GM12878 (cell line): ENCODE data around the gene IFRD1. TPM values are rescaled to one million over a fixed set of nuclear protein-coding genes. Genes with fewer than 3 reads are reported as not detected.

Source experiments
- LARP7 ChIP-seq: fragments of 450-650 bp; IDR thresholded peaks from 2 replicates; pipeline ENCODE4 v1.6.1; 2017; ENCODE audit warnings: mild to moderate bottlenecking
- POLR2AphosphoS2 ChIP-seq: IDR thresholded peaks from 2 replicates; pipeline ENCODE4 v1.6.1; 2011; ENCODE audit warnings: low read depth, mild to moderate bottlenecking, low read length, improper control_type of control experiment, moderate library complexity
- RFX5 ChIP-seq: IDR thresholded peaks from 2 replicates; pipeline ENCODE4 v1.6.1; 2011; ENCODE audit warnings: low read depth, low read length, improper control_type of control experiment
- WRNIP1 ChIP-seq: IDR thresholded peaks from 2 replicates; pipeline ENCODE4 v1.6.1; 2011; ENCODE audit warnings: low read depth, low read length, improper control_type of control experiment, borderline replicate concordance
- polyA plus RNA-seq, 11 experiments: library from polyadenylated mRNA; depleted of rRNA in 4 of 11; unstranded in 6 of 11; stranded (reverse) in 5 of 11; fragments of >200 nt; fragmentation: Nextera tagmentation in 4 of 11; fragmentation: Illumina TruSeq in 1 of 11; extraction: Ambion mirVana in 4 of 11; extraction: Trizol in 1 of 11; gene quantifications; 1 replicate in 1 of 11; 2 replicates in 10 of 11; pipeline versions ENCODE4 v1.2.1 to v1.2.3, GENCODE V29; 2011 to 2016; ENCODE audit warnings: inconsistent platforms in 2 of 11, missing spikeins in 2 of 11, low read depth in 1 of 11
- total RNA-seq, 4 experiments: library from RNA; depleted of rRNA in 3 of 4; stranded (reverse); fragments of >200 nt in 3 of 4; fragmentation: Illumina TruSeq in 1 of 4; extraction: Trizol in 1 of 4; gene quantifications; 2 replicates each; pipeline versions ENCODE4 v1.2.1 to v1.2.3, GENCODE V29; 2013 to 2021
- TF ChIP-seq, protein P1 (sequence below): IDR thresholded peaks from 2 replicates; pipeline ENCODE4 v1.6.1; 2011; ENCODE audit warnings: mild to moderate bottlenecking, low read depth, low read length, moderate library complexity; ENCODE audit not compliant: insufficient replicate concordance
- TF ChIP-seq, protein P2 (sequence below): IDR thresholded peaks from 2 replicates; pipeline ENCODE4 v1.6.1; 2011; ENCODE audit warnings: low read depth, mild to moderate bottlenecking, low read length, moderate library complexity, borderline replicate concordance; ENCODE audit errors: extremely low read depth
- TF ChIP-seq, protein P3 (sequence below): fragments of 450-650 bp; IDR thresholded peaks from 2 replicates; pipeline ENCODE4 v1.6.1; 2017; ENCODE audit warnings: mild to moderate bottlenecking, moderate library complexity

IFRD1 gene
- total and polyA plus RNA-seq, 10 of the 15 experiments (the other 5 are each of a cell fraction or from before 2014, with no cell fraction given), result 9.6 to 31.1 (median 19.9) TPM

DNA sequence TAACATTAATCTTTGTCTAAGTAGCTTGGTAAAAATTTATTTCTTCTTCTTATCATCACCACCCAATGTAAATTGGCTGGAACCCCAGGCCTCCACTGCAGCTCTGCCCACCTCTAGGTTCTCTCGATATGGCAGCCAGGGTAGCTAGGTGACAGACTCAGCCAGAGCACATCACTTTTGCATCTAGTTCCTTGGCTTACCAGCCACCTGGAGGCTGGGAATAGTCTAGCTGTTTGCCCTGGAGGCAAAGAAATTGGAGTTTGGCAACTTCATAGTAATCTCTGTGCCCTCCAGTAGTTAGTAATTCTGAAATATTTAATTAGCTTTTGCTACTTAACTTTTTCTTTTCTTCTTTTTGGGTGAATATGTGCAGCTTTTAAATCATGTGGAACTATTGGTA lies 9.4 kb downstream of the IFRD1 start (continued):
- TF ChIP-seq, protein P1, sequence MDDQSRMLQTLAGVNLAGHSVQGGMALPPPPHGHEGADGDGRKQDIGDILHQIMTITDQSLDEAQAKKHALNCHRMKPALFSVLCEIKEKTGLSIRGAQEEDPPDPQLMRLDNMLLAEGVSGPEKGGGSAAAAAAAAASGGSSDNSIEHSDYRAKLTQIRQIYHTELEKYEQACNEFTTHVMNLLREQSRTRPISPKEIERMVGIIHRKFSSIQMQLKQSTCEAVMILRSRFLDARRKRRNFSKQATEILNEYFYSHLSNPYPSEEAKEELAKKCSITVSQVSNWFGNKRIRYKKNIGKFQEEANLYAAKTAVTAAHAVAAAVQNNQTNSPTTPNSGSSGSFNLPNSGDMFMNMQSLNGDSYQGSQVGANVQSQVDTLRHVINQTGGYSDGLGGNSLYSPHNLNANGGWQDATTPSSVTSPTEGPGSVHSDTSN, result no peak
- TF ChIP-seq, protein P2, sequence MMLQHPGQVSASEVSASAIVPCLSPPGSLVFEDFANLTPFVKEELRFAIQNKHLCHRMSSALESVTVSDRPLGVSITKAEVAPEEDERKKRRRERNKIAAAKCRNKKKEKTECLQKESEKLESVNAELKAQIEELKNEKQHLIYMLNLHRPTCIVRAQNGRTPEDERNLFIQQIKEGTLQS, result no peak
- TF ChIP-seq POLR2AphosphoS2 (no peak), RFX5 (no peak), WRNIP1 (no peak), LARP7 (no peak)
- TF ChIP-seq, protein P3, sequence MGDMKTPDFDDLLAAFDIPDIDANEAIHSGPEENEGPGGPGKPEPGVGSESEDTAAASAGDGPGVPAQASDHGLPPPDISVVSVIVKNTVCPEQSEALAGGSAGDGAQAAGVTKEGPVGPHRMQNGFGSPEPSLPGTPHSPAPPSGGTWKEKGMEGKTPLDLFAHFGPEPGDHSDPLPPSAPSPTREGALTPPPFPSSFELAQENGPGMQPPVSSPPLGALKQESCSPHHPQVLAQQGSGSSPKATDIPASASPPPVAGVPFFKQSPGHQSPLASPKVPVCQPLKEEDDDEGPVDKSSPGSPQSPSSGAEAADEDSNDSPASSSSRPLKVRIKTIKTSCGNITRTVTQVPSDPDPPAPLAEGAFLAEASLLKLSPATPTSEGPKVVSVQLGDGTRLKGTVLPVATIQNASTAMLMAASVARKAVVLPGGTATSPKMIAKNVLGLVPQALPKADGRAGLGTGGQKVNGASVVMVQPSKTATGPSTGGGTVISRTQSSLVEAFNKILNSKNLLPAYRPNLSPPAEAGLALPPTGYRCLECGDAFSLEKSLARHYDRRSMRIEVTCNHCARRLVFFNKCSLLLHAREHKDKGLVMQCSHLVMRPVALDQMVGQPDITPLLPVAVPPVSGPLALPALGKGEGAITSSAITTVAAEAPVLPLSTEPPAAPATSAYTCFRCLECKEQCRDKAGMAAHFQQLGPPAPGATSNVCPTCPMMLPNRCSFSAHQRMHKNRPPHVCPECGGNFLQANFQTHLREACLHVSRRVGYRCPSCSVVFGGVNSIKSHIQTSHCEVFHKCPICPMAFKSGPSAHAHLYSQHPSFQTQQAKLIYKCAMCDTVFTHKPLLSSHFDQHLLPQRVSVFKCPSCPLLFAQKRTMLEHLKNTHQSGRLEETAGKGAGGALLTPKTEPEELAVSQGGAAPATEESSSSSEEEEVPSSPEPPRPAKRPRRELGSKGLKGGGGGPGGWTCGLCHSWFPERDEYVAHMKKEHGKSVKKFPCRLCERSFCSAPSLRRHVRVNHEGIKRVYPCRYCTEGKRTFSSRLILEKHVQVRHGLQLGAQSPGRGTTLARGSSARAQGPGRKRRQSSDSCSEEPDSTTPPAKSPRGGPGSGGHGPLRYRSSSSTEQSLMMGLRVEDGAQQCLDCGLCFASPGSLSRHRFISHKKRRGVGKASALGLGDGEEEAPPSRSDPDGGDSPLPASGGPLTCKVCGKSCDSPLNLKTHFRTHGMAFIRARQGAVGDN, result no peak
